ENCODE data around the gene PANK4.
A peak's percentile ranks its signal among the peaks of the same experiment; 100 is the strongest.

- TF ChIP-seq CTCF (IDR thresholded peaks at IDR 0.05; ENCODE audit: insufficient read depth, low read depth, low read length) (no peak), EZH2 (IDR thresholded peaks at IDR 0.05; ENCODE audit: insufficient read depth, low read length) (peak; percentile 15)
Measured at GRCh38 chr1:2532485-2533160, 6.2 kb upstream of the PANK4 start.
